Measurements from ENCODE around the gene HS6ST3.
"Not testable (repeated sequence)": the region's sequence is repeated elsewhere in the genome, so short reads cannot be mapped to it uniquely, and the experiment has no call there.

GRCh38 chr13:96050955-96051354 lies 39.0 kb upstream of the HS6ST3 start:
- TF ChIP-seq CTCF (IDR thresholded peaks at IDR 0.05; ENCODE audit: extremely low read depth in 1 of 2, insufficient read depth in 1 of 2, low read depth in 1 of 2, low read length in 2 of 2); POLR2A (IDR thresholded peaks at IDR 0.05; ENCODE audit: low read depth, low read length); EZH2 (IDR thresholded peaks at IDR 0.05; ENCODE audit: borderline replicate concordance, low read depth, low read length, severe bottlenecking); FOS (IDR thresholded peaks at IDR 0.05; ENCODE audit: borderline replicate concordance, insufficient read depth, low read length); MYC (IDR thresholded peaks at IDR 0.05; ENCODE audit: low read depth, low read length); POLR2AphosphoS5 (IDR thresholded peaks at IDR 0.05; ENCODE audit: insufficient read depth, low read depth, low read length); MAX (IDR thresholded peaks at IDR 0.05; ENCODE audit: insufficient read depth, insufficient read length); JUN (IDR thresholded peaks at IDR 0.05; ENCODE audit: borderline replicate concordance, insufficient read depth, insufficient read length, low read depth); GATA2 (IDR thresholded peaks at IDR 0.05; ENCODE audit: insufficient read depth, insufficient read length, low read depth, low read length): not testable (repeated sequence)

Data from endothelial cell of umbilical vein (primary cell).